ENCODE data around the gene HJV.

- TF ChIP-seq, protein P1, sequence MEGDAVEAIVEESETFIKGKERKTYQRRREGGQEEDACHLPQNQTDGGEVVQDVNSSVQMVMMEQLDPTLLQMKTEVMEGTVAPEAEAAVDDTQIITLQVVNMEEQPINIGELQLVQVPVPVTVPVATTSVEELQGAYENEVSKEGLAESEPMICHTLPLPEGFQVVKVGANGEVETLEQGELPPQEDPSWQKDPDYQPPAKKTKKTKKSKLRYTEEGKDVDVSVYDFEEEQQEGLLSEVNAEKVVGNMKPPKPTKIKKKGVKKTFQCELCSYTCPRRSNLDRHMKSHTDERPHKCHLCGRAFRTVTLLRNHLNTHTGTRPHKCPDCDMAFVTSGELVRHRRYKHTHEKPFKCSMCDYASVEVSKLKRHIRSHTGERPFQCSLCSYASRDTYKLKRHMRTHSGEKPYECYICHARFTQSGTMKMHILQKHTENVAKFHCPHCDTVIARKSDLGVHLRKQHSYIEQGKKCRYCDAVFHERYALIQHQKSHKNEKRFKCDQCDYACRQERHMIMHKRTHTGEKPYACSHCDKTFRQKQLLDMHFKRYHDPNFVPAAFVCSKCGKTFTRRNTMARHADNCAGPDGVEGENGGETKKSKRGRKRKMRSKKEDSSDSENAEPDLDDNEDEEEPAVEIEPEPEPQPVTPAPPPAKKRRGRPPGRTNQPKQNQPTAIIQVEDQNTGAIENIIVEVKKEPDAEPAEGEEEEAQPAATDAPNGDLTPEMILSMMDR (IDR thresholded peaks at IDR 0.05; ENCODE audit: low read length) = no peak
- no peak for TF ChIP-seq EZH2 (IDR thresholded peaks at IDR 0.05; ENCODE audit: borderline replicate concordance, low read length)
These were observed 4.6 kb downstream of the HJV start for GRCh38 chr1:146016891-146017290.

Measured in OCI-LY1 (cell line).